ENCODE data around the gene TTN. TPM values are rescaled to one million over a fixed set of nuclear protein-coding genes. Genes with fewer than 3 reads are reported as not detected.

TTN gene
- total and polyA plus RNA-seq, 2 experiments from 2014 or later, result 12.5 to 15.7 TPM

DNA sequence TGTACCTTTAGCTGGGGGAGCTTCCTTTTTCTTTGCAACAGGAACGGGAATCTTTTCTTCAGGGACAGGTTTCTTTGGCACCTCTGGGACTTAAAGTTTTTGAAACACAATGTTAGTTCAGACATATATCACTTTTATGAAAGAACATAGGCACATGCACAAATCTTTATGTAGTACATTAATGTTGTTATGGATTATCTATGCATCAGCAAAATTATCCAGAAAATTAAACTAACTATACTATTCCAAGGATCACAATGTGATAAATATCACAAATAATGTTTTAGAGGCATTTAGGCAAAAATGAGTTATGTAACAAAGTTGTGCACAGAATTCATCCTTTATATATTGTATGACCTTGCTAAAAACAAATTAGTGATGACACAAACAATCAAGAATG is 117.4 kb downstream of the TTN start:
- H3K4me3 Mint-ChIP-seq, result no peak overlapping the region
- DNase-seq (ENCODE audit: low spot score), result no peak
- Histone ChIP-seq H4K20me1 (replicated peaks; ENCODE audit: insufficient read depth) (no peaks in the 10 kb centered on the region), H3K79me2 (replicated peaks; ENCODE audit: insufficient read depth) (no peaks in the 10 kb centered on the region), H3K4me3 (no peak overlapping the region), H3K4me2 (no peak overlapping the region), H3K9me2 (ENCODE audit: insufficient read depth) (no peaks in the 10 kb centered on the region), H2AFZ (no peak overlapping the region), H3K27me3 (ENCODE audit: insufficient read depth) (no peaks in the 10 kb centered on the region), H3F3A (replicated peaks; ENCODE audit: low read depth) (no peaks in the 10 kb centered on the region), H3K36me3 (ENCODE audit: insufficient read depth) (peaks cover 3% of the 10 kb centered on the region; the same call in 1 of the 2 replicates), H3K27ac (ENCODE audit: low read depth) (no peak overlapping the region), H3K4me1 (ENCODE audit: insufficient read depth) (no peaks in the 10 kb centered on the region)
- no peak for ATAC-seq
- no peaks in the 10 kb centered on the region; the same call in 2 of the 3 replicates for H3K4me1 Mint-ChIP-seq
- H3K27me3 Mint-ChIP-seq (ENCODE audit: insufficient read depth, low read depth, poor library complexity), result no peaks in the 10 kb centered on the region
- no peaks in the 10 kb centered on the region for H3K36me3 Mint-ChIP-seq (ENCODE audit: low read depth)
- no peak overlapping the region for H3K27ac Mint-ChIP-seq
- no peaks in the 10 kb centered on the region for H3K9me3 Mint-ChIP-seq
- TF ChIP-seq EZH2 (IDR thresholded peaks at IDR 0.05; ENCODE audit: low read depth, unreplicated experiment) (no peak), ETS1 (IDR thresholded peaks at IDR 0.05) (no peak), EZH2phosphoT487 (IDR thresholded peaks at IDR 0.05; ENCODE audit: unreplicated experiment) (no peak), CTCF (conservative IDR thresholded peaks at IDR 0.05; ENCODE audit: low read depth in 2 of 2) (no peak), CREB1 (CRISPR knock-in tag; IDR thresholded peaks at IDR 0.05; ENCODE audit: low read depth) (no peak), JUNB (IDR thresholded peaks at IDR 0.05; ENCODE audit: unreplicated experiment) (no peak)
- TF ChIP-seq, protein P1, sequence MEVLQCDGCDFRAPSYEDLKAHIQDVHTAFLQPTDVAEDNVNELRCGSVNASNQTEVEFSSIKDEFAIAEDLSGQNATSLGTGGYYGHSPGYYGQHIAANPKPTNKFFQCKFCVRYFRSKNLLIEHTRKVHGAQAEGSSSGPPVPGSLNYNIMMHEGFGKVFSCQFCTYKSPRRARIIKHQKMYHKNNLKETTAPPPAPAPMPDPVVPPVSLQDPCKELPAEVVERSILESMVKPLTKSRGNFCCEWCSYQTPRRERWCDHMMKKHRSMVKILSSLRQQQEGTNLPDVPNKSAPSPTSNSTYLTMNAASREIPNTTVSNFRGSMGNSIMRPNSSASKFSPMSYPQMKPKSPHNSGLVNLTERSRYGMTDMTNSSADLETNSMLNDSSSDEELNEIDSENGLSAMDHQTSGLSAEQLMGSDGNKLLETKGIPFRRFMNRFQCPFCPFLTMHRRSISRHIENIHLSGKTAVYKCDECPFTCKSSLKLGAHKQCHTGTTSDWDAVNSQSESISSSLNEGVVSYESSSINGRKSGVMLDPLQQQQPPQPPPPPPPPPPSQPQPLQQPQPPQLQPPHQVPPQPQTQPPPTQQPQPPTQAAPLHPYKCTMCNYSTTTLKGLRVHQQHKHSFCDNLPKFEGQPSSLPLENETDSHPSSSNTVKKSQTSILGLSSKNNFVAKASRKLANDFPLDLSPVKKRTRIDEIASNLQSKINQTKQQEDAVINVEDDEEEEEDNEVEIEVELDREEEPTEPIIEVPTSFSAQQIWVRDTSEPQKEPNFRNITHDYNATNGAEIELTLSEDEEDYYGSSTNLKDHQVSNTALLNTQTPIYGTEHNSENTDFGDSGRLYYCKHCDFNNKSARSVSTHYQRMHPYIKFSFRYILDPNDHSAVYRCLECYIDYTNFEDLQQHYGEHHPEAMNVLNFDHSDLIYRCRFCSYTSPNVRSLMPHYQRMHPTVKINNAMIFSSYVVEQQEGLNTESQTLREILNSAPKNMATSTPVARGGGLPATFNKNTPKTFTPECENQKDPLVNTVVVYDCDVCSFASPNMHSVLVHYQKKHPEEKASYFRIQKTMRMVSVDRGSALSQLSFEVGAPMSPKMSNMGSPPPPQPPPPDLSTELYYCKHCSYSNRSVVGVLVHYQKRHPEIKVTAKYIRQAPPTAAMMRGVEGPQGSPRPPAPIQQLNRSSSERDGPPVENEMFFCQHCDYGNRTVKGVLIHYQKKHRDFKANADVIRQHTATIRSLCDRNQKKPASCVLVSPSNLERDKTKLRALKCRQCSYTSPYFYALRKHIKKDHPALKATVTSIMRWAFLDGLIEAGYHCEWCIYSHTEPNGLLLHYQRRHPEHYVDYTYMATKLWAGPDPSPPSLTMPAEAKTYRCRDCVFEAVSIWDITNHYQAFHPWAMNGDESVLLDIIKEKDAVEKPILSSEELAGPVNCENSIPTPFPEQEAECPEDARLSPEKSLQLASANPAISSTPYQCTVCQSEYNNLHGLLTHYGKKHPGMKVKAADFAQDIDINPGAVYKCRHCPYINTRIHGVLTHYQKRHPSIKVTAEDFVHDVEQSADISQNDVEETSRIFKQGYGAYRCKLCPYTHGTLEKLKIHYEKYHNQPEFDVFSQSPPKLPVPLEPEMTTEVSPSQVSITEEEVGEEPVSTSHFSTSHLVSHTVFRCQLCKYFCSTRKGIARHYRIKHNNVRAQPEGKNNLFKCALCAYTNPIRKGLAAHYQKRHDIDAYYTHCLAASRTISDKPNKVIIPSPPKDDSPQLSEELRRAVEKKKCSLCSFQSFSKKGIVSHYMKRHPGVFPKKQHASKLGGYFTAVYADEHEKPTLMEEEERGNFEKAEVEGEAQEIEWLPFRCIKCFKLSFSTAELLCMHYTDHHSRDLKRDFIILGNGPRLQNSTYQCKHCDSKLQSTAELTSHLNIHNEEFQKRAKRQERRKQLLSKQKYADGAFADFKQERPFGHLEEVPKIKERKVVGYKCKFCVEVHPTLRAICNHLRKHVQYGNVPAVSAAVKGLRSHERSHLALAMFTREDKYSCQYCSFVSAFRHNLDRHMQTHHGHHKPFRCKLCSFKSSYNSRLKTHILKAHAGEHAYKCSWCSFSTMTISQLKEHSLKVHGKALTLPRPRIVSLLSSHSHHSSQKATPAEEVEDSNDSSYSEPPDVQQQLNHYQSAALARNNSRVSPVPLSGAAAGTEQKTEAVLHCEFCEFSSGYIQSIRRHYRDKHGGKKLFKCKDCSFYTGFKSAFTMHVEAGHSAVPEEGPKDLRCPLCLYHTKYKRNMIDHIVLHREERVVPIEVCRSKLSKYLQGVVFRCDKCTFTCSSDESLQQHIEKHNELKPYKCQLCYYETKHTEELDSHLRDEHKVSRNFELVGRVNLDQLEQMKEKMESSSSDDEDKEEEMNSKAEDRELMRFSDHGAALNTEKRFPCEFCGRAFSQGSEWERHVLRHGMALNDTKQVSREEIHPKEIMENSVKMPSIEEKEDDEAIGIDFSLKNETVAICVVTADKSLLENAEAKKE (CRISPR knock-in tag; IDR thresholded peaks at IDR 0.05), result no peak
